Measurements from ENCODE around the gene TMC1. TPM values are rescaled to one million over a fixed set of nuclear protein-coding genes. Genes with fewer than 3 reads are reported as not detected.

The TMC1 gene
- total and polyA plus RNA-seq, 2 of the 13 experiments (the other 11 are each of a cell fraction or from before 2014, with no cell fraction given): 0.02 to 0.03 TPM

DNA sequence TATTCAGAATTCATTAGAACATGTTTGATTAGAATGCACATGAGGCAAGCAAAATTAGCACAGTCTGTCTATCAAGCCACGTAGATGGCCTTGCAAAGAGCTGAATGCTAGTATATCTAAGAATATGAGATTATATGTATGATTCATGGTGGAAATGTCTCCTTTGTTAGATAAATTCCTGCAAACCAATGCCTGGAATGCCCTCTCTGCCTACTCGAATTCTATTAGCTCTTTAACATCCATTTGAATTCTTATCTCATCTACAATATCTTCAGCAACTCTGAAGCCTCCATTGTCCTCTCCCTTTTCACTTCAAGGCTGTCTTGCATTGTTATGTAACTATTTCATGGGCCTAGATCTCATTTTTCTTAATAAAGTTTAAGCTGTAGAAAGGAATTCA lies 205.5 kb downstream of the TMC1 start:
- Histone ChIP-seq H3K9me3 (ENCODE audit: low read length) (no peaks in the 10 kb centered on the region), H3K27me3 (ENCODE audit: control insufficient read depth in 1 of 2, insufficient read depth in 2 of 2, low read length in 2 of 2) (no peaks in the 10 kb centered on the region), H3K36me3 (replicated peaks in 1 of 2; ENCODE audit: control insufficient read depth in 1 of 2, insufficient read depth in 2 of 2, low read length in 2 of 2) (no peaks in the 10 kb centered on the region), H2AFZ (ENCODE audit: low read length) (no peak overlapping the region), H3K4me2 (ENCODE audit: low read depth, low read length) (no peak overlapping the region), H3K4me1 (ENCODE audit: insufficient read depth, low read length) (no peaks in the 10 kb centered on the region), H3K9ac (ENCODE audit: insufficient read depth, low read depth, low read length) (no peak overlapping the region), H3K27ac (ENCODE audit: extremely low read length, insufficient read depth, low read length) (no peak overlapping the region), H3K4me3 (replicated peaks in 1 of 3; ENCODE audit: insufficient read depth in 1 of 3, low read depth in 2 of 3, low read length in 3 of 3) (no peak overlapping the region), H4K20me1 (ENCODE audit: insufficient read depth, low read length) (no peaks in the 10 kb centered on the region), H3K79me2 (ENCODE audit: insufficient read depth, low read length) (no peaks in the 10 kb centered on the region)
- ChIA-PET CTCF (ENCODE audit: low intra/inter-chr PET ratio, low total read pairs) (no interaction called here), POLR2A (no interaction called here)
- DNase-seq (ENCODE audit: low spot score) (no peak), FAIRE-seq (no peak), ATAC-seq (no peak)
- 0% methylated on average over 2 of the region's 2 CpGs for WGBS (ENCODE audit: low lambda C conversion rate)
- intact Hi-C loops (cut with micrococcal nuclease; ENCODE audit: unreplicated experiment) (no loop called here), in situ Hi-C loops (cut with HindIII; ENCODE audit: extremely low pct_ligation_motif_present, low pct_unique_long_range_greater_than_20kb) (no loop called here)
- no TSS peak for BruUV-seq (replicated peaks)
- TF ChIP-seq, protein P1, sequence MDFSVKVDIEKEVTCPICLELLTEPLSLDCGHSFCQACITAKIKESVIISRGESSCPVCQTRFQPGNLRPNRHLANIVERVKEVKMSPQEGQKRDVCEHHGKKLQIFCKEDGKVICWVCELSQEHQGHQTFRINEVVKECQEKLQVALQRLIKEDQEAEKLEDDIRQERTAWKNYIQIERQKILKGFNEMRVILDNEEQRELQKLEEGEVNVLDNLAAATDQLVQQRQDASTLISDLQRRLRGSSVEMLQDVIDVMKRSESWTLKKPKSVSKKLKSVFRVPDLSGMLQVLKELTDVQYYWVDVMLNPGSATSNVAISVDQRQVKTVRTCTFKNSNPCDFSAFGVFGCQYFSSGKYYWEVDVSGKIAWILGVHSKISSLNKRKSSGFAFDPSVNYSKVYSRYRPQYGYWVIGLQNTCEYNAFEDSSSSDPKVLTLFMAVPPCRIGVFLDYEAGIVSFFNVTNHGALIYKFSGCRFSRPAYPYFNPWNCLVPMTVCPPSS (IDR thresholded peaks at IDR 0.05): no peak
- TF ChIP-seq, protein P2, sequence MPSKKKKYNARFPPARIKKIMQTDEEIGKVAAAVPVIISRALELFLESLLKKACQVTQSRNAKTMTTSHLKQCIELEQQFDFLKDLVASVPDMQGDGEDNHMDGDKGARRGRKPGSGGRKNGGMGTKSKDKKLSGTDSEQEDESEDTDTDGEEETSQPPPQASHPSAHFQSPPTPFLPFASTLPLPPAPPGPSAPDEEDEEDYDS (CRISPR knock-in tag; IDR thresholded peaks at IDR 0.05): no peak
- TF ChIP-seq ZFP36 (IDR thresholded peaks at IDR 0.05; ENCODE audit: borderline replicate concordance, low read depth, low read length, partially characterized antibody) (no peak), ZNF547 (CRISPR knock-in tag; IDR thresholded peaks at IDR 0.05) (no peak), MTF1 (CRISPR knock-in tag; IDR thresholded peaks at IDR 0.05) (no peak), ZNF670 (CRISPR knock-in tag; IDR thresholded peaks at IDR 0.05; ENCODE audit: borderline replicate concordance) (no peak), ZNF138 (CRISPR knock-in tag; IDR thresholded peaks at IDR 0.05; ENCODE audit: low read depth) (no peak), ZNF17 (CRISPR knock-in tag; IDR thresholded peaks at IDR 0.05) (no peak), FOSL1 (CRISPR knock-in tag; IDR thresholded peaks at IDR 0.05; ENCODE audit: borderline replicate concordance) (no peak), RBM39 (IDR thresholded peaks at IDR 0.05; ENCODE audit: low read depth, low read length, poor library complexity, severe bottlenecking) (no peak), ZNF264 (CRISPR knock-in tag; IDR thresholded peaks at IDR 0.05) (no peak), ZNF232 (CRISPR knock-in tag; IDR thresholded peaks at IDR 0.05; ENCODE audit: borderline replicate concordance) (no peak), SPEN (CRISPR knock-in tag; IDR thresholded peaks at IDR 0.05; ENCODE audit: low read depth) (no peak), POLR2A (IDR thresholded peaks at IDR 0.05; ENCODE audit: insufficient read depth in 1 of 2, low read depth in 2 of 2, low read length in 2 of 2) (no peak)
- TF ChIP-seq, protein P3, sequence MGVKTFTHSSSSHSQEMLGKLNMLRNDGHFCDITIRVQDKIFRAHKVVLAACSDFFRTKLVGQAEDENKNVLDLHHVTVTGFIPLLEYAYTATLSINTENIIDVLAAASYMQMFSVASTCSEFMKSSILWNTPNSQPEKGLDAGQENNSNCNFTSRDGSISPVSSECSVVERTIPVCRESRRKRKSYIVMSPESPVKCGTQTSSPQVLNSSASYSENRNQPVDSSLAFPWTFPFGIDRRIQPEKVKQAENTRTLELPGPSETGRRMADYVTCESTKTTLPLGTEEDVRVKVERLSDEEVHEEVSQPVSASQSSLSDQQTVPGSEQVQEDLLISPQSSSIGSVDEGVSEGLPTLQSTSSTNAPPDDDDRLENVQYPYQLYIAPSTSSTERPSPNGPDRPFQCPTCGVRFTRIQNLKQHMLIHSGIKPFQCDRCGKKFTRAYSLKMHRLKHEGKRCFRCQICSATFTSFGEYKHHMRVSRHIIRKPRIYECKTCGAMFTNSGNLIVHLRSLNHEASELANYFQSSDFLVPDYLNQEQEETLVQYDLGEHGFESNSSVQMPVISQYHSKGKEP (CRISPR knock-in tag; IDR thresholded peaks at IDR 0.05): no peak
- TF ChIP-seq, protein P4, sequence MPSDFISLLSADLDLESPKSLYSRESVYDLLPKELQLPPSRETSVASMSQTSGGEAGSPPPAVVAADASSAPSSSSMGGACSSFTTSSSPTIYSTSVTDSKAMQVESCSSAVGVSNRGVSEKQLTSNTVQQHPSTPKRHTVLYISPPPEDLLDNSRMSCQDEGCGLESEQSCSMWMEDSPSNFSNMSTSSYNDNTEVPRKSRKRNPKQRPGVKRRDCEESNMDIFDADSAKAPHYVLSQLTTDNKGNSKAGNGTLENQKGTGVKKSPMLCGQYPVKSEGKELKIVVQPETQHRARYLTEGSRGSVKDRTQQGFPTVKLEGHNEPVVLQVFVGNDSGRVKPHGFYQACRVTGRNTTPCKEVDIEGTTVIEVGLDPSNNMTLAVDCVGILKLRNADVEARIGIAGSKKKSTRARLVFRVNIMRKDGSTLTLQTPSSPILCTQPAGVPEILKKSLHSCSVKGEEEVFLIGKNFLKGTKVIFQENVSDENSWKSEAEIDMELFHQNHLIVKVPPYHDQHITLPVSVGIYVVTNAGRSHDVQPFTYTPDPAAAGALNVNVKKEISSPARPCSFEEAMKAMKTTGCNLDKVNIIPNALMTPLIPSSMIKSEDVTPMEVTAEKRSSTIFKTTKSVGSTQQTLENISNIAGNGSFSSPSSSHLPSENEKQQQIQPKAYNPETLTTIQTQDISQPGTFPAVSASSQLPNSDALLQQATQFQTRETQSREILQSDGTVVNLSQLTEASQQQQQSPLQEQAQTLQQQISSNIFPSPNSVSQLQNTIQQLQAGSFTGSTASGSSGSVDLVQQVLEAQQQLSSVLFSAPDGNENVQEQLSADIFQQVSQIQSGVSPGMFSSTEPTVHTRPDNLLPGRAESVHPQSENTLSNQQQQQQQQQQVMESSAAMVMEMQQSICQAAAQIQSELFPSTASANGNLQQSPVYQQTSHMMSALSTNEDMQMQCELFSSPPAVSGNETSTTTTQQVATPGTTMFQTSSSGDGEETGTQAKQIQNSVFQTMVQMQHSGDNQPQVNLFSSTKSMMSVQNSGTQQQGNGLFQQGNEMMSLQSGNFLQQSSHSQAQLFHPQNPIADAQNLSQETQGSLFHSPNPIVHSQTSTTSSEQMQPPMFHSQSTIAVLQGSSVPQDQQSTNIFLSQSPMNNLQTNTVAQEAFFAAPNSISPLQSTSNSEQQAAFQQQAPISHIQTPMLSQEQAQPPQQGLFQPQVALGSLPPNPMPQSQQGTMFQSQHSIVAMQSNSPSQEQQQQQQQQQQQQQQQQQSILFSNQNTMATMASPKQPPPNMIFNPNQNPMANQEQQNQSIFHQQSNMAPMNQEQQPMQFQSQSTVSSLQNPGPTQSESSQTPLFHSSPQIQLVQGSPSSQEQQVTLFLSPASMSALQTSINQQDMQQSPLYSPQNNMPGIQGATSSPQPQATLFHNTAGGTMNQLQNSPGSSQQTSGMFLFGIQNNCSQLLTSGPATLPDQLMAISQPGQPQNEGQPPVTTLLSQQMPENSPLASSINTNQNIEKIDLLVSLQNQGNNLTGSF (CRISPR knock-in tag; IDR thresholded peaks at IDR 0.05): no peak

All from HepG2 (cell line).